Measurements from ENCODE around the gene VWCE.
A peak's percentile ranks its signal among the peaks of the same experiment; 100 is the strongest.

VWCE gene

GRCh38 chr11:61307354-61307753 is 12.2 kb upstream of the VWCE start:
- DNase-seq (ENCODE audit: low read depth), result no peak
- no peak for TF ChIP-seq CTCF (IDR thresholded peaks at IDR 0.05; ENCODE audit: control insufficient read depth, insufficient read depth, low read depth, low read length, missing control alignments)
- no peak overlapping the region for H3K4me3 ChIP-seq (ENCODE audit: control insufficient read depth, low read depth, low read length)

- no peak for DNase-seq (ENCODE audit: low read depth)
- no peak overlapping the region for H3K4me3 ChIP-seq (ENCODE audit: control insufficient read depth, low read depth, low read length)
- TF ChIP-seq CTCF (IDR thresholded peaks at IDR 0.05; ENCODE audit: control insufficient read depth, insufficient read depth, low read depth, low read length, missing control alignments), result no peak
These were observed 11.1 kb upstream of the VWCE start for GRCh38 chr11:61306221-61306620.

- H3K4me3 ChIP-seq (ENCODE audit: control insufficient read depth, low read depth, low read length), result no peak overlapping the region
- no peak for DNase-seq (ENCODE audit: low read depth)
- TF ChIP-seq CTCF (IDR thresholded peaks at IDR 0.05; ENCODE audit: control insufficient read depth, insufficient read depth, low read depth, low read length, missing control alignments), result no peak
These were observed 10.3 kb upstream of the VWCE start for GRCh38 chr11:61305417-61305816.

GRCh38 chr11:61303725-61304124 is 8.6 kb upstream of the VWCE start:
- DNase-seq (ENCODE audit: low read depth), result no peak
- no peak for TF ChIP-seq CTCF (IDR thresholded peaks at IDR 0.05; ENCODE audit: control insufficient read depth, insufficient read depth, low read depth, low read length, missing control alignments)
- no peak overlapping the region for H3K4me3 ChIP-seq (ENCODE audit: control insufficient read depth, low read depth, low read length)

- TF ChIP-seq CTCF (IDR thresholded peaks at IDR 0.05; ENCODE audit: control insufficient read depth, insufficient read depth, low read depth, low read length, missing control alignments), result no peak
- H3K4me3 ChIP-seq (ENCODE audit: control insufficient read depth, low read depth, low read length), result no peak overlapping the region
These were observed 7.4 kb upstream of the VWCE start for GRCh38 chr11:61302550-61302949.

GRCh38 chr11:61298663-61299244 is 3.6 kb upstream of the VWCE start:
- H3K4me3 ChIP-seq (ENCODE audit: control insufficient read depth, low read depth, low read length), result no peak overlapping the region
- DNase-seq (ENCODE audit: low read depth), result no peak
- TF ChIP-seq CTCF (IDR thresholded peaks at IDR 0.05; ENCODE audit: control insufficient read depth, insufficient read depth, low read depth, low read length, missing control alignments), result no peak

More at GRCh38 chr11:61302550-61302949, 7.4 kb upstream of the VWCE start:
- no peak for DNase-seq (ENCODE audit: low read depth)

GRCh38 chr11:61297746-61298145 is 2.6 kb upstream of the VWCE start:
- peak; percentile 88 for DNase-seq (ENCODE audit: low read depth)
- no peak overlapping the region for H3K4me3 ChIP-seq (ENCODE audit: control insufficient read depth, low read depth, low read length)
- no peak for TF ChIP-seq CTCF (IDR thresholded peaks at IDR 0.05; ENCODE audit: control insufficient read depth, insufficient read depth, low read depth, low read length, missing control alignments)

Data from AG09309 (cell line).